Epithelial cell of esophagus (primary cell): Measurements from ENCODE around the gene PTPRU.
A peak's percentile ranks its signal among the peaks of the same experiment; 100 is the strongest.

Source experiments
- DNase-seq: peaks from one replicate; pipeline ENCODE4 v3.0.0; 2010; ENCODE audit warnings: low read depth
- H3K4me3 ChIP-seq: 2 replicates; pipeline ENCODE4 v1.5.1; 2011; ENCODE audit warnings: mild to moderate bottlenecking, low read length, control low read depth
- TF ChIP-seq, protein P1 (sequence below): IDR thresholded peaks from 2 replicates; pipeline ENCODE4 v1.5.1; 2011; ENCODE audit warnings: low read depth, mild to moderate bottlenecking, low read length, control low read depth, inconsistent platforms; ENCODE audit not compliant: insufficient read depth; ENCODE audit errors: missing control alignments

PTPRU gene

DNA sequence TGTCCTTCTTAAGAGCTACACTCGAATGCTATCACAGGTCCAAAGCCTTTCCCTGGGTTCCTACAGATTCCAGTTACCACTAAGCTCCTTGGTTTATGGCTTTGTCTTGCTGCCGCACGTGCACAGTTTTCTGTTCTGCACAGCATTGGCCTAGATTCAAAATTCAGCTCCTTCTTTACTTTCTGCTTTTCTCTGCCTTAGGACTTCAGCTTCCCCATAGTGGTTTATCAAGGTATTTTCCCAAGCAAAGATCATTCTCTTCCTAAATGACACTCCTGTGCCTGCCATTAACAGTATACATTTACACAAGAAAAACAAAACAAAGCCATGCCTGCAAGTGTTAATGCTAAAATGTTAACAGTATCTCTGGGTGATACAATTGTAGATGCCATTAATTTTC is 41.8 kb downstream of the PTPRU start:
- H3K4me3 ChIP-seq, result no peak overlapping the region
- TF ChIP-seq, protein P1, sequence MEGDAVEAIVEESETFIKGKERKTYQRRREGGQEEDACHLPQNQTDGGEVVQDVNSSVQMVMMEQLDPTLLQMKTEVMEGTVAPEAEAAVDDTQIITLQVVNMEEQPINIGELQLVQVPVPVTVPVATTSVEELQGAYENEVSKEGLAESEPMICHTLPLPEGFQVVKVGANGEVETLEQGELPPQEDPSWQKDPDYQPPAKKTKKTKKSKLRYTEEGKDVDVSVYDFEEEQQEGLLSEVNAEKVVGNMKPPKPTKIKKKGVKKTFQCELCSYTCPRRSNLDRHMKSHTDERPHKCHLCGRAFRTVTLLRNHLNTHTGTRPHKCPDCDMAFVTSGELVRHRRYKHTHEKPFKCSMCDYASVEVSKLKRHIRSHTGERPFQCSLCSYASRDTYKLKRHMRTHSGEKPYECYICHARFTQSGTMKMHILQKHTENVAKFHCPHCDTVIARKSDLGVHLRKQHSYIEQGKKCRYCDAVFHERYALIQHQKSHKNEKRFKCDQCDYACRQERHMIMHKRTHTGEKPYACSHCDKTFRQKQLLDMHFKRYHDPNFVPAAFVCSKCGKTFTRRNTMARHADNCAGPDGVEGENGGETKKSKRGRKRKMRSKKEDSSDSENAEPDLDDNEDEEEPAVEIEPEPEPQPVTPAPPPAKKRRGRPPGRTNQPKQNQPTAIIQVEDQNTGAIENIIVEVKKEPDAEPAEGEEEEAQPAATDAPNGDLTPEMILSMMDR, result no peak
- no peak for DNase-seq

DNA sequence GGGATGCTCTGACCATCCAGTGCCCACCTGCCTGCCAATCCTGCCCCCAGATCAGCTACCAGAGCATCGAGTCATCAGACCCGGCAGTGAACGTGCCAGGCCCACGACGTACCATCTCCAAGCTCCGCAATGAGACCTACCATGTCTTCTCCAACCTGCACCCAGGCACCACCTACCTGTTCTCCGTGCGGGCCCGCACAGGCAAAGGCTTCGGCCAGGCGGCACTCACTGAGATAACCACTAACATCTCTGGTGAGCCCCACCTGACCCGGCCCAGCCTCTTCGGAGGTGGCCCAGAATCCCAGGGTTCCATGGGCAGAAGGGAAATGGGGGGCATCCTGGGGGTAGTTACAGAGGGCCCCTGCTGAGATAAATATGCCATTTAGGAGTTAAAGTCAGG is 43.1 kb downstream of the PTPRU start:
- TF ChIP-seq, protein P1, result no peak
- DNase-seq, result no peak
- no peak overlapping the region for H3K4me3 ChIP-seq

DNA sequence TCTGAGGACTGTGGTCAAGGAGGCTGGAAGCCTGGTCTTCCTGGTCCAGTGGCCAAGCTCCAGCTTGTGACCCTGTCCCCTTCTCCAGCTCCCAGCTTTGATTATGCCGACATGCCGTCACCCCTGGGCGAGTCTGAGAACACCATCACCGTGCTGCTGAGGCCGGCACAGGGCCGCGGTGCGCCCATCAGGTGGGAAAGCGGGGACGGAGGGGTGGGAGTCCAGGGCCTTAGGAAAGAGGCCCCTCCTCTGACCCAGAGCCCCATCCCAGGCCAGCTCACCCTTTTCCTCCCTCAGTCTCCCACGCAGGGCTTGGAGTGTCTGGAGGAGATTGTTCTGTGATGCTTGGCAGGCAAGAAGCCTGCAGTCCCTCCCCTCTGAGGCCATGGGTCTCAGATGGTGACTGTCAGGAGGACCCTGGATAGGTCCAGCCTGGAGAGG is 43.6 kb downstream of the PTPRU start:
- TF ChIP-seq, protein P1, result no peak
- no peak overlapping the region for H3K4me3 ChIP-seq
- DNase-seq, result no peak

DNA sequence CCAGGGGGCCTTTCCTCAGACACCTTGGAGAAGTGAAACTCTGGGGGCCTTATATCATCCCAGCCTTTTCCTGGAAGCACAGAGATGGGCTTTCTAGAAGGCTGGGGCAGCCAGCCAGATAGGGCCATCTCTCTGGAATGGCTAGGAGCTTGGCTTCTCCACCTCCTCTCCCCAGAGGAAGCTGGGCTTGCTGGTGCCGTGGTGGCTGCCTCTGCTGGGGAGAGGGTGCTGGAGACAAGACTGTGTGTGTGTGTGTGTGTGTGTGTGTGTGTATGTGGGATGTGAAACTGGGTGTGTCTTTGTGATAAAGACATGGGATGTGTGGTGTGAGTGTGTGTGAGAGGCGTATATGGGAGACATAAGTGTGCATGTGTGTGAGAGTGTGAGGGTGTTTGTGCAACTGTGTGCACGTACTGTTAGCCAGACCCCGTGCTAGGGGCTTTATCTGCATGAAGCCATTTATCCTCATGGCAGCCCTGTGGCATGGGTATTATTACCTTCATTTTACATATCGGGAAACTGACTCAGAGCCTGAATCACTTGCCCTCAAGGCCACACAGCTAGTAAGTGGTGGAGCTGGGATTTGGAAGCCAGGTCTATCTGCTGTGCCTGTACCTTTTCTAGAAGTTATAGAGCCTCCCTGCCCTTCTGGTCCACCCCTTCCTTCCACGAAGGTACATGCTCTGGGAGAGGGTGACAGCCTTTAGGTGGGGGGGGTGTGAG is 44.2 kb downstream of the PTPRU start:
- H3K4me3 ChIP-seq, result no peak overlapping the region
- TF ChIP-seq, protein P1, result no peak
- peak; percentile 88 for DNase-seq

DNA sequence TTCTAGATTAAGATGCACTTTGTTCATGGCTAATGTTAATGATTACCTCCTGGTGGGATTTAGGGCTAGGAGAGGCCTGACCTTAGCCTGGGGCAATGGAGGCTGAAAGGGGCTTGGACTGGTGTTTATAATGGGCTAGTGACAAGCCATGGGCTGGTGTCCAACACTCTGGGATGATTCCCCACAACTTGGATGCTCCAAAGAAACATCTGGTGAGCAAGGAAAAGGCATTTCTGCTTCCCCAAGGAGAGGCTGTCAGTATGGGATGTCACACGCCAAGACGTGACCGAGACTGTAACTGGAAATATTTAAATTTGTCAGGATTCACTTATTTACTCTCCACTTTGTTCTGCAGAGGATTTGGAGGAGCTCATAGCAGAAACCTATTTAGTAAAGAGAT is 45.2 kb downstream of the PTPRU start:
- H3K4me3 ChIP-seq, result no peak overlapping the region
- TF ChIP-seq, protein P1, result no peak
- DNase-seq, result no peak

DNA sequence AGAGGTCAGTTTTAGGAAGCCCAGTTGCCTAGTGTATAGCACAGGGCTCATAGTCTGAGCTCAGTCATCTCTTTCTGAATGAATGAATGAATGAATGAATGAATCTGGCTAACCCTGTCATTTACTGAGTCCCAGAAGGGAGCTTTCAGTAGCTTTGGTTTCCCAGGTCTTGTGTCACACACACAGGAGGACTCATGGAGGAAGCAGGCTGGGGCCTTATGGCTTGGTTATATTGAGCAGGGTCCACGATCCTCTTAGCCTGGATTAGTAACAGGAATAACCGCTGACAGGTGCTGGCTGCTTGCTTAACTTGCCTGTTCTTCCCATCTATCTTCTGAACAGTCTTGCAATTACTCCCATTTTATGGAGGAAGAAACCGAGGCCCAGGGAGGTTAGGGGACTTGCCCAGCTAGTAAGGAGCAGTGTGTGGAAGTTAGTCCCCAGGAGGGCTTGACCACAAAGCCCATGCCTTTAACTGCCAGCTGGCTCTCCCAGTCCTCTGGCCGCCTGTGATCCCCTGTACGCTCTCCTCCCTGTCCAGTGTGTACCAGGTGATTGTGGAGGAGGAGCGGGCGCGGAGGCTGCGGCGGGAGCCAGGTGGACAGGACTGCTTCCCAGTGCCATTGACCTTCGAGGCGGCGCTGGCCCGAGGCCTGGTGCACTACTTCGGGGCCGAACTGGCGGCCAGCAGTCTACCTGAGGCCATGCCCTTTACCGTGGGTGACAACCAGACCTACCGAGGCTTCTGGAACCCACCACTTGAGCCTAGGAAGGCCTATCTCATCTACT is 46.0 kb downstream of the PTPRU start:
- TF ChIP-seq, protein P1, result no peak
- DNase-seq, result no peak
- no peak overlapping the region for H3K4me3 ChIP-seq
